HG02840 (cell line): ENCODE data around the gene TUBB4A.

Experiments used
- ATAC-seq: cut with Tn5 transposase; IDR thresholded peaks from one replicate; pipeline ENCODE4 v1.9.1; 2021; ENCODE audit warnings: mild to moderate bottlenecking, moderate library complexity, moderate number of reproducible peaks; ENCODE audit not compliant: unreplicated experiment, low FRiP score

TUBB4A gene

GRCh38 chr19:6448045-6448444, 54.1 kb downstream of the TUBB4A start:
- ATAC-seq: no peak

- no peak for ATAC-seq
These were observed 55.7 kb downstream of the TUBB4A start for GRCh38 chr19:6446452-6446851.
